OCI-LY7 (cell line): ENCODE measurements around the gene APOBEC3G. TPM values are rescaled to one million over a fixed set of nuclear protein-coding genes. Genes with fewer than 3 reads are reported as not detected.
A peak's percentile ranks its signal among the peaks of the same experiment; 100 is the strongest.
"Not testable (repeated sequence)": the region's sequence is repeated elsewhere in the genome, so short reads cannot be mapped to it uniquely, and the experiment has no call there.

ENCODE experiments used
- BruUV-seq: library from RNA; stranded (reverse); fragments of 400-500 nt; replicated peaks from 2 replicates; lab custom pipeline; 2021; lab: Mats Ljungman, UMichigan
- CTCF ChIA-PET: fragments of 300-600 bp; sonication (Branson Sonifier 250); formaldehyde crosslinking; loops from one replicate; lab custom pipeline; 2022; ENCODE audit warnings: antibody characterized with exemption; ENCODE audit not compliant: unreplicated experiment; lab: Charles Lee
- POLR2A ChIA-PET: fragments of 300-600 bp; sonication (Branson Sonifier 250); formaldehyde crosslinking; loops from one replicate; lab custom pipeline; 2022; ENCODE audit warnings: antibody characterized with exemption; lab: Charles Lee
- DNase-seq: peaks from one replicate; pipeline ENCODE4 v3.0.0-alpha.2; 2015; ENCODE audit warnings: low spot score
- H2AFZ ChIP-seq: fragments of 200-600 bp; sonication (generic), shearing (Covaris generic); 2 replicates; pipeline ENCODE4 v1.6.1; 2014; ENCODE audit warnings: mild to moderate bottlenecking, antibody characterized with exemption, low read length, moderate library complexity
- H3K27ac ChIP-seq: fragments of 200-600 bp; sonication (generic); 2 replicates; pipeline ENCODE4 v1.5.1; 2014; ENCODE audit warnings: mixed run types, low read depth, mild to moderate bottlenecking, moderate library complexity, low read length, inconsistent platforms; ENCODE audit not compliant: poor library complexity, severe bottlenecking
- H3K36me3 ChIP-seq: fragments of 200-600 bp; sonication (generic); 2 replicates; pipeline ENCODE4 v1.6.1; 2014; ENCODE audit warnings: mild to moderate bottlenecking, antibody characterized with exemption, low read length, moderate library complexity, mixed read lengths; ENCODE audit not compliant: insufficient read depth
- H3K4me1 ChIP-seq: fragments of 200-600 bp; sonication (generic); 2 replicates; pipeline ENCODE4 v1.5.1; 2014; ENCODE audit warnings: mild to moderate bottlenecking, low read length; ENCODE audit not compliant: insufficient read depth, poor library complexity, severe bottlenecking
- H3K4me2 ChIP-seq: fragments of 200-600 bp; sonication (generic); 2 replicates; pipeline ENCODE4 v1.6.1; 2014; ENCODE audit warnings: mild to moderate bottlenecking, low read length
- H3K4me3 ChIP-seq: fragments of 200-600 bp; sonication (generic); 2 replicates; pipeline ENCODE4 v1.5.1; 2014; ENCODE audit warnings: mild to moderate bottlenecking, low read depth, low read length; ENCODE audit not compliant: poor library complexity, severe bottlenecking
- H3K79me2 ChIP-seq: fragments of 200-600 bp; sonication (generic); 2 replicates; pipeline ENCODE4 v1.6.1; 2016; ENCODE audit warnings: low read depth, mild to moderate bottlenecking, low read length, moderate library complexity, mixed read lengths; ENCODE audit not compliant: insufficient read depth
- H3K9me2 ChIP-seq: fragments of 200-600 bp; sonication (generic); 2 replicates; pipeline ENCODE4 v1.6.1; 2016; ENCODE audit warnings: mild to moderate bottlenecking, low read length, mixed read lengths; ENCODE audit not compliant: insufficient read depth
- H3K9me3 ChIP-seq: fragments of 200-600 bp; sonication (generic); 2 replicates; pipeline ENCODE4 v1.6.1; 2014; ENCODE audit warnings: mild to moderate bottlenecking, mixed run types, low read length, mixed read lengths
- H4K20me1 ChIP-seq: fragments of 200-600 bp; sonication (generic); 2 replicates; pipeline ENCODE4 v1.6.1; 2014; ENCODE audit warnings: mild to moderate bottlenecking, antibody characterized with exemption, low read length, moderate library complexity, mixed read lengths; ENCODE audit not compliant: insufficient read depth
- CTCF ChIP-seq: fragments of 200-600 bp; sonication (generic); conservative IDR thresholded peaks from 2 replicates; pipeline ENCODE4 v1.5.1; 2014; ENCODE audit warnings: mild to moderate bottlenecking, antibody characterized with exemption, low read length, moderate library complexity, mixed read lengths
- EZH2phosphoT487 ChIP-seq: fragments of 200-600 bp; sonication (generic); IDR thresholded peaks from 2 replicates; pipeline ENCODE4 v1.6.1; 2018; ENCODE audit warnings: low read depth, borderline replicate concordance, mild to moderate bottlenecking, mixed run types, antibody characterized with exemption, low read length, moderate library complexity, mixed read lengths
- intact Hi-C: fragments of 100-400 bp; cut with micrococcal nuclease; formaldehyde crosslinking; loops from one replicate; pipeline ENCODE4 v1.10.0; 2022; ENCODE audit not compliant: unreplicated experiment
- total RNA-seq, 2 experiments: library from RNA; depleted of rRNA in 1 of 2; stranded (reverse); fragments of >200 nt in 1 of 2; shearing (Covaris generic) in 1 of 2; gene quantifications; 2 replicates each; pipeline ENCODE4 v1.2.3, GENCODE V29; 2014 to 2022

The APOBEC3G gene
- total RNA-seq, 2 experiments from 2014 or later, result 36.7 to 60.2 TPM

- DNase-seq, result peak; percentile 36
- BruUV-seq, result no TSS peak
- Histone ChIP-seq H4K20me1 (no peaks in the 10 kb centered on the region), H3K4me3 (peak overlapping the region; percentile 59), H3K4me2 (peak overlapping the region; percentile 57), H3K36me3 (peaks cover 7% of the 10 kb centered on the region; the same call in 1 of the 2 replicates), H2AFZ (peak overlapping the region; percentile 47; the same call in 1 of the 2 replicates), H3K4me1 (peaks cover 93% of the 10 kb centered on the region), H3K27ac (peak overlapping the region; percentile 96), H3K79me2 (peaks cover 4% of the 10 kb centered on the region; the same call in 1 of the 2 replicates), H3K9me3 (no peaks in the 10 kb centered on the region; the same call in 1 of the 2 replicates), H3K9me2 (no peaks in the 10 kb centered on the region)
- CTCF ChIA-PET, result interaction anchor here (1.0 kb wide), 3 partner anchors 9 to 53 kb away, joined by 3 to 4 read pairs (median 3); no protein-coding TSS in a partner anchor
- POLR2A ChIA-PET, result no interaction called here
- intact Hi-C loops, result loop anchor here (5.0 kb wide), 1 partner anchor 56 kb away; the partner anchor contains the start of gene APOBEC3C
- no peak for TF ChIP-seq EZH2phosphoT487
- peak; percentile 70 for TF ChIP-seq CTCF
Measured at GRCh38 chr22:39068033-39068785, 8.9 kb upstream of the APOBEC3G start.

- Histone ChIP-seq H2AFZ (no peak overlapping the region), H3K4me1 (peaks cover 94% of the 10 kb centered on the region), H4K20me1 (no peaks in the 10 kb centered on the region), H3K4me3 (no peak overlapping the region), H3K9me2 (no peaks in the 10 kb centered on the region), H3K36me3 (peaks cover 7% of the 10 kb centered on the region; the same call in 1 of the 2 replicates), H3K4me2 (no peak overlapping the region), H3K79me2 (peaks cover 4% of the 10 kb centered on the region; the same call in 1 of the 2 replicates), H3K27ac (peak overlapping the region; percentile 89), H3K9me3 (no peaks in the 10 kb centered on the region; the same call in 1 of the 2 replicates)
- TF ChIP-seq EZH2phosphoT487 (no peak), CTCF (no peak)
- no peak for DNase-seq
- intact Hi-C loops, result no loop called here
- CTCF ChIA-PET, result no interaction called here
- no TSS peak for BruUV-seq
- POLR2A ChIA-PET, result no interaction called here
Measured at GRCh38 chr22:39070186-39070585, 6.9 kb upstream of the APOBEC3G start.

GRCh38 chr22:39072581-39072981 lies 4.5 kb upstream of the APOBEC3G start:
- BruUV-seq, result not testable (repeated sequence)
- POLR2A ChIA-PET, result interaction anchor here (0.6 to 1.0 kb wide), 2 partner anchors 39 to 203 kb away, joined by 3 to 4 read pairs; no protein-coding TSS in a partner anchor
- H3K4me1 ChIP-seq, result peaks cover 87% of the 10 kb centered on the region

More at GRCh38 chr22:39072581-39072981, 4.5 kb upstream of the APOBEC3G start:
- H3K9me2 ChIP-seq, H3K9me3 ChIP-seq, CTCF ChIA-PET, H3K79me2 ChIP-seq, H4K20me1 ChIP-seq, H3K36me3 ChIP-seq: not testable (repeated sequence)
- peak overlapping the region; percentile 54; the same call in 1 of the 2 replicates for H2AFZ ChIP-seq
- H3K27ac ChIP-seq, result peak overlapping the region; percentile 89
- H3K4me3 ChIP-seq, result peak overlapping the region; percentile 33
- peak; percentile 66 for DNase-seq
- intact Hi-C loops, result loop anchor here (2.0 kb wide), 1 partner anchor 42 kb away; no protein-coding TSS in a partner anchor
- H3K4me2 ChIP-seq, result peak overlapping the region; percentile 58
